Stimulated activated CD4-positive, alpha-beta T cell treated with anti-CD3 and anti-CD28 coated beads, Interleukin-2, amount 100 ng/mL, for 48 hours (primary cell): ENCODE measurements around the gene BOC.

Experiments used
- DNase-seq, 2 donors: peaks; one replicate each; pipeline ENCODE4 v3.0.0-alpha.2; 2020

The BOC gene

GRCh38 chr3:113287803-113288648 lies 76.7 kb downstream of the BOC start:
- peak; percentile 56 to 61 for DNase-seq

GRCh38 chr3:113288881-113289280 lies 77.5 kb downstream of the BOC start:
- no peak for DNase-seq

GRCh38 chr3:113291572-113291971 lies 80.2 kb downstream of the BOC start:
- no peak for DNase-seq

GRCh38 chr3:113292933-113293332 lies 81.6 kb downstream of the BOC start:
- DNase-seq = no peak

DNA sequence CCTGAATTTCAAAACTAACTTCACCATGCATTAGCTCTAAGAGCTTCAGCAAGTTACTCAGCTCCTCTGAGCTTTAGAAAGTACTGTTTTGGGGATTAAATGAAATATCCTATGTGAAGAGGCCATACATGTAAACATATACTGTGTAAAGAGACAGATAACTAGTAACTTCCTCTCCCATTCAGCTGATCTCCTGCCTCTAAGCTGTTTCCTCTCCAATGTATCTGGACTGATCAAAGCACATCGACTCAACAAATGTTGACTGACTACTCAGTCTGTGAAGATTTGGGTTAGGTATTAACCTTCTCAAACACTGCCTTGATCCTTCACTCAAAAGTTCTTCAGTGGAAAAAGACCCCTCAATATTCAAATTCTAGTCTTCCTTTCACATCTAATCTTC lies 82.0 kb downstream of the BOC start:
- DNase-seq = no peak

DNA sequence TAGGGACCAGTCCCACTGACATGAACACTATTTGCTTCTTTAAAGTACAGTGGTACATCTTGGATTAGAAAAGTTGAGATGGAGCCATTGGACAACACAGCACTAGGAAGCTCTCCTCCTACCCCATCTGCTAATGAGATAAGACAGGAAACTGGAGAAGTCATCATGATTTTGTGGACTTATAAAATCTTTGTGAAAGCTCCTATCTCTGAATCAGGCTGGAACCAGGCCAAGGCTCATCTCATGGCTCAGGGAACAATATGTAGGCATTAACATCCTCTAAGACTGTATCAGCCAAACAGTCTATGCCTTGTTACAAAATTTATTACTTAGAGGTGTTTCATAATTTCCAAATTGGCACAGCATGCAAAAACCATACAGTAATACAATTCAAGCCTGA lies 84.1 kb downstream of the BOC start:
- DNase-seq = no peak

GRCh38 chr3:113297287-113297686 lies 85.9 kb downstream of the BOC start:
- DNase-seq = no peak

GRCh38 chr3:113297841-113298240 lies 86.5 kb downstream of the BOC start:
- no peak for DNase-seq

DNA sequence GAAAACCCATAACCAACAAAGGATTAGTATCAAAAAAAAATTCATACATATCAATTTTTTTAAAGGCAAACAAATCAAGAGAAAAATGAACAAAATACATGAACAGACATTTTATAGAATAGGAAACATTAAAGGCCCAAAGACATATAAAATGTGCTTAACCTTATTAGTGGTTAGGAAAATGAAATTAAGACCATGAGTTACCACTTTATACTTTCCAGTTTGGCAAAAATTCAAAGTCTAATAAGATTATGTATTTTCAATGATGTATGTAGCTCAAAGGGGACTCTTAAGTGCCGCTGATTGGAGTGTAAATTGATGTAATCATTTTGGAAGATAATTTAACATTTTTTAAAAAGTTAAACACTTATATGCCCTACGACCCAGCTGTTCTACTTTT lies 89.2 kb downstream of the BOC start:
- no peak for DNase-seq

DNA sequence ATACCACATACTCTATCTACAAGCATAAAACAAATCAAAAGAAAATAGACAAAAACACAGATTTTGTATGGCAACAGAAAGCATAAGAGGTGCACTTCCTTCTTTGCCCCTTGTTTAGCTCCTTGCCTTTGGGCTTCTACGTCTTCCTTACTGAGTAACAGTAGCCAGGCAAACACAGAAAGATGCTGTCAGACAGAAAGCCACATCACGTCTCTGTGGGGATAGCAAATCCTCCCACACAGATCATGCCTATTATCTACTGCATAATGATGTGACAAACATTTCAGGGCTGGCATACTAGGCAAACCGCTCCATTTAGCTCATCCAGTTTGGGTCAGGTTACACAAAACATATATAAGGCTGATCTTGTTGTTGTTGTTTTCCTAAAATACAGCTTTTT lies 92.7 kb downstream of the BOC start:
- DNase-seq = no peak

- no peak for DNase-seq
Observed at GRCh38 chr3:113304856-113305540, 93.6 kb downstream of the BOC start.

DNA sequence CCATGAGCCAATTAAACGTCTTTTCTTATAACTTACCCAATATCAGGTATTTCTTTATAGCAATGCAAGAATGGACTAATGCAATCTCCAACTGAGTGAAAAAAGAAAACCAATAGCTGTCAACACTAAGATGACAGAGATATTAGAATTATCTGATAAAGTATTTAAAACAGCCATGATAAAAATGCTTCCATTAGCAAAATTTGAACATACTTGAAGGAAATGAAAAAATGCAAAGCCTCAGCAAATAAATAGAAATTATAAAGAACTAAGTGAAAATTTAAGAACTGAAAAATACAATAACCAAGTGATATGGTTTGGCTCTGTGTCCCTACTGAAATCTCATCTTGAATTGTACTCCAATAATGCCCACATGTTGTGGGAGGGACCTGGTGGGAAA lies 99.6 kb downstream of the BOC start:
- no peak for DNase-seq

GRCh38 chr3:113312416-113312815 lies 101.1 kb downstream of the BOC start:
- DNase-seq = no peak

- no peak for DNase-seq
Observed at GRCh38 chr3:113314923-113315322, 103.6 kb downstream of the BOC start.

GRCh38 chr3:113329757-113330156 lies 118.4 kb downstream of the BOC start:
- no peak for DNase-seq

- DNase-seq = no peak
Observed at GRCh38 chr3:113330742-113331141, 119.4 kb downstream of the BOC start.

DNA sequence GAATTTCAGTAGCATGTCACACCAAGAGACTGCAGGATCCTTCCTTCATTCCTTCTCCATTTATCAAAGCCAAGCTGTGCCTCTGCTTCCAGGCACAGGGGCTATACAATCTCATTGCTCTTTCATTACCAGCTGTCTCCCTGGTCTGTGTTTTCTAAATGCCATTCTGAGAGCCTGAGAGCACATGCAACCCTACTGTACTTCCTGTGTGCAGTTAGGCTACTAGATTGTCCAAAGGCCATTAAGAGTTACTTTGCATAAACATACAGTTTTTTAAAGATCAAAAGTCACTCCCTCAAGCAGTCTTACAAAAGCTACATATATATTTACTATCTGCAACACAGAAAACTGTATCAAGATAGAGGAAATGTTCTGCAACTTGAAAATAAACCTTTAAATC lies 119.8 kb downstream of the BOC start:
- no peak for DNase-seq
